ENCODE results near the gene VPS11.

The VPS11 gene

GRCh38 chr11:119121811-119122124 lies 54.1 kb downstream of the VPS11 start:
- peaks cover 43% of the 10 kb centered on the region for H3K79me2 ChIP-seq (ENCODE audit: insufficient read depth, low read length)
- H4K20me1 ChIP-seq (ENCODE audit: insufficient read depth, low read length, poor library complexity, severe bottlenecking) = peaks cover 8% of the 10 kb centered on the region
- peaks cover 3% of the 10 kb centered on the region for H3F3A ChIP-seq (ENCODE audit: low read depth)
- H3K27me3 ChIP-seq (ENCODE audit: insufficient read depth, low read length, poor library complexity, severe bottlenecking) = no peaks in the 10 kb centered on the region
- H3K9ac ChIP-seq (ENCODE audit: low read depth, low read length, poor library complexity, severe bottlenecking) = peak overlapping the region; percentile 84
- no peak for TF ChIP-seq CTCF (conservative IDR thresholded peaks at IDR 0.05; ENCODE audit: low read length)
- no peak for TF ChIP-seq EZH2phosphoT487 (IDR thresholded peaks at IDR 0.05; ENCODE audit: borderline replicate concordance)
- H3K4me2 ChIP-seq (ENCODE audit: low read depth, low read length, poor library complexity, severe bottlenecking) = peak overlapping the region; percentile 85
- H3K36me3 ChIP-seq (ENCODE audit: insufficient read depth, low read length) = no peaks in the 10 kb centered on the region
- peak overlapping the region; percentile 93 for H3K4me3 ChIP-seq (ENCODE audit: low read length, poor library complexity, severe bottlenecking)
- no peaks in the 10 kb centered on the region for H3K9me2 ChIP-seq (replicated peaks; ENCODE audit: low read depth, low read length)
- peaks cover 21% of the 10 kb centered on the region for H3K4me1 ChIP-seq (ENCODE audit: insufficient read depth, low read length, poor library complexity, severe bottlenecking)
- H3K9me3 ChIP-seq (ENCODE audit: insufficient read depth, low read depth, low read length) = no peaks in the 10 kb centered on the region
- peak overlapping the region; percentile 90 for H2AFZ ChIP-seq (ENCODE audit: low read length)

- H3K36me3 ChIP-seq (ENCODE audit: insufficient read depth, low read length) = no peaks in the 10 kb centered on the region; the same call in 1 of the 2 replicates
- TF ChIP-seq EZH2phosphoT487 (IDR thresholded peaks at IDR 0.05; ENCODE audit: borderline replicate concordance) (no peak), CTCF (conservative IDR thresholded peaks at IDR 0.05; ENCODE audit: low read length) (no peak)
- no peak overlapping the region for H3K9ac ChIP-seq (ENCODE audit: low read depth, low read length, poor library complexity, severe bottlenecking)
- peaks cover 19% of the 10 kb centered on the region for H3K4me1 ChIP-seq (ENCODE audit: insufficient read depth, low read length, poor library complexity, severe bottlenecking)
- peaks cover 38% of the 10 kb centered on the region for H3K79me2 ChIP-seq (ENCODE audit: insufficient read depth, low read length)
- no peak overlapping the region for H3K4me3 ChIP-seq (ENCODE audit: low read length, poor library complexity, severe bottlenecking)
- H3K27me3 ChIP-seq (ENCODE audit: insufficient read depth, low read length, poor library complexity, severe bottlenecking) = no peaks in the 10 kb centered on the region
- no peak overlapping the region for H3K4me2 ChIP-seq (ENCODE audit: low read depth, low read length, poor library complexity, severe bottlenecking)
- no peaks in the 10 kb centered on the region for H3K9me2 ChIP-seq (replicated peaks; ENCODE audit: low read depth, low read length)
- H3F3A ChIP-seq (ENCODE audit: low read depth) = no peaks in the 10 kb centered on the region
- no peak overlapping the region for H2AFZ ChIP-seq (ENCODE audit: low read length)
- peaks cover 8% of the 10 kb centered on the region for H4K20me1 ChIP-seq (ENCODE audit: insufficient read depth, low read length, poor library complexity, severe bottlenecking)
- no peaks in the 10 kb centered on the region for H3K9me3 ChIP-seq (ENCODE audit: insufficient read depth, low read depth, low read length)
Measured at GRCh38 chr11:119125821-119126220, 58.2 kb downstream of the VPS11 start.

- H3K36me3 ChIP-seq (ENCODE audit: insufficient read depth, low read length) = peaks cover 6% of the 10 kb centered on the region; the same call in 1 of the 2 replicates
- peaks cover 8% of the 10 kb centered on the region for H4K20me1 ChIP-seq (ENCODE audit: insufficient read depth, low read length, poor library complexity, severe bottlenecking)
- no peak overlapping the region for H2AFZ ChIP-seq (ENCODE audit: low read length)
- peaks cover 34% of the 10 kb centered on the region for H3K79me2 ChIP-seq (ENCODE audit: insufficient read depth, low read length)
- no peaks in the 10 kb centered on the region for H3K9me3 ChIP-seq (ENCODE audit: insufficient read depth, low read depth, low read length)
- H3K9me2 ChIP-seq (replicated peaks; ENCODE audit: low read depth, low read length) = no peaks in the 10 kb centered on the region
- no peak overlapping the region for H3K4me3 ChIP-seq (ENCODE audit: low read length, poor library complexity, severe bottlenecking)
- H3K4me1 ChIP-seq (ENCODE audit: insufficient read depth, low read length, poor library complexity, severe bottlenecking) = peaks cover 18% of the 10 kb centered on the region
- peak overlapping the region; percentile 51 for H3K4me2 ChIP-seq (ENCODE audit: low read depth, low read length, poor library complexity, severe bottlenecking)
- TF ChIP-seq EZH2phosphoT487 (IDR thresholded peaks at IDR 0.05; ENCODE audit: borderline replicate concordance) (no peak), CTCF (conservative IDR thresholded peaks at IDR 0.05; ENCODE audit: low read length) (no peak)
- no peaks in the 10 kb centered on the region for H3K27me3 ChIP-seq (ENCODE audit: insufficient read depth, low read length, poor library complexity, severe bottlenecking)
- H3F3A ChIP-seq (ENCODE audit: low read depth) = no peaks in the 10 kb centered on the region
- no peak overlapping the region for H3K9ac ChIP-seq (ENCODE audit: low read depth, low read length, poor library complexity, severe bottlenecking)
Measured at GRCh38 chr11:119126675-119127268, 59.2 kb downstream of the VPS11 start.
